WTC11 (cell line): ENCODE data around the gene IGSF9. TPM values are rescaled to one million over a fixed set of nuclear protein-coding genes. Genes with fewer than 3 reads are reported as not detected.

ENCODE experiments used
- ATAC-seq: fragments of 200-7000 bp; cut with Tn5 transposase; 2 replicates; pipeline ENCODE4 v1.10.0; 2021; ENCODE audit warnings: mild to moderate bottlenecking, moderate library complexity
- CTCF ChIA-PET: fragments of 300-600 bp; sonication (Branson Sonifier 250); formaldehyde crosslinking; loops from one replicate; lab custom pipeline; 2021; ENCODE audit warnings: antibody characterized with exemption; lab: Charles Lee
- POLR2A ChIA-PET: fragments of 350-600 bp; sonication (Branson Sonifier 250); formaldehyde crosslinking; loops from one replicate; lab custom pipeline; 2021; ENCODE audit warnings: antibody characterized with exemption; lab: Charles Lee
- DNase-seq: peaks from one replicate; pipeline ENCODE4 v3.0.0; 2021; ENCODE audit warnings: low spot score
- H3K27ac Mint-ChIP-seq: 2 replicates; pipeline ENCODE4 v1.8.0; 2021; ENCODE audit warnings: mixed read lengths
- H3K27me3 Mint-ChIP-seq: 2 replicates; pipeline ENCODE4 v1.8.0; 2021; ENCODE audit warnings: low read depth, mild to moderate bottlenecking, moderate library complexity, mixed read lengths
- H3K36me3 Mint-ChIP-seq: 2 replicates; pipeline ENCODE4 v1.8.0; 2021; ENCODE audit warnings: mixed read lengths
- H3K4me1 Mint-ChIP-seq: 2 replicates; pipeline ENCODE4 v1.8.0; 2022; ENCODE audit warnings: mixed read lengths
- H3K4me3 Mint-ChIP-seq: 2 replicates; pipeline ENCODE4 v1.8.0; 2021; ENCODE audit warnings: mild to moderate bottlenecking, moderate library complexity, mixed read lengths
- H3K9me3 Mint-ChIP-seq: 2 replicates; pipeline ENCODE4 v1.8.0; 2021; ENCODE audit warnings: mixed read lengths
- CBFB ChIP-seq: sonication (generic); formaldehyde crosslinking; IDR thresholded peaks from 2 replicates; pipeline ENCODE4 v1.8.1; 2022; ENCODE audit warnings: mild to moderate bottlenecking, low read depth, missing genetic modification reagents
- CREB1 ChIP-seq: sonication (generic); formaldehyde crosslinking; IDR thresholded peaks from 2 replicates; pipeline ENCODE4 v1.8.0; 2023; ENCODE audit warnings: mild to moderate bottlenecking, missing genetic modification reagents
- CREM ChIP-seq: sonication (generic); formaldehyde crosslinking; IDR thresholded peaks from 2 replicates; pipeline ENCODE4 v1.8.1; 2022; ENCODE audit warnings: mild to moderate bottlenecking, missing genetic modification reagents, moderate library complexity
- GTF2I ChIP-seq: fragments of 250-450 bp; sonication (Bioruptor Pico); conservative IDR thresholded peaks from 2 replicates; pipeline ENCODE4 v1.4.0; 2021; ENCODE audit warnings: mild to moderate bottlenecking
- HMGA2 ChIP-seq: fragments of 250-450 bp; sonication (Bioruptor Pico); IDR thresholded peaks from 2 replicates; pipeline ENCODE4 v1.4.0; 2021; ENCODE audit warnings: mild to moderate bottlenecking, moderate library complexity
- JUN ChIP-seq: sonication (generic); formaldehyde crosslinking; IDR thresholded peaks from 2 replicates; pipeline ENCODE4 v1.8.0; 2023; ENCODE audit warnings: mild to moderate bottlenecking, missing genetic modification reagents
- MXD4 ChIP-seq: fragments of 250-450 bp; sonication (Bioruptor Pico); IDR thresholded peaks from 2 replicates; pipeline ENCODE4 v1.8.0; 2021; ENCODE audit warnings: mild to moderate bottlenecking, moderate library complexity, borderline replicate concordance
- SMAD4 ChIP-seq: sonication (generic); formaldehyde crosslinking; IDR thresholded peaks from 2 replicates; pipeline ENCODE4 v1.8.0; 2022; ENCODE audit warnings: mild to moderate bottlenecking, missing genetic modification reagents
- SOX15 ChIP-seq: fragments of 250-450 bp; sonication (Bioruptor Pico); IDR thresholded peaks from 2 replicates; pipeline ENCODE4 v1.9.0; 2021; ENCODE audit warnings: mild to moderate bottlenecking
- SP1 ChIP-seq: sonication (generic); formaldehyde crosslinking; conservative IDR thresholded peaks from 2 replicates; pipeline ENCODE4 v1.8.1; 2022; ENCODE audit warnings: missing genetic modification reagents
- TCF7 ChIP-seq: sonication (generic); formaldehyde crosslinking; IDR thresholded peaks from 2 replicates; pipeline ENCODE4 v1.8.0; 2022; ENCODE audit warnings: mild to moderate bottlenecking, low read depth, missing genetic modification reagents, moderate library complexity
- ZNF219 ChIP-seq: sonication (generic); formaldehyde crosslinking; IDR thresholded peaks from 2 replicates; pipeline ENCODE4 v1.8.0; 2023; ENCODE audit warnings: missing genetic modification reagents, mild to moderate bottlenecking, borderline replicate concordance
- ZNF317 ChIP-seq: sonication (generic); formaldehyde crosslinking; IDR thresholded peaks from 2 replicates; pipeline ENCODE4 v1.8.1; 2023; ENCODE audit warnings: low read depth, mild to moderate bottlenecking, moderate library complexity, missing genetic modification reagents, borderline replicate concordance
- ZNF423 ChIP-seq: fragments of 250-450 bp; sonication (Bioruptor Pico); IDR thresholded peaks from 2 replicates; pipeline ENCODE4 v2.1.2; 2022; ENCODE audit warnings: mild to moderate bottlenecking, moderate library complexity
- total RNA-seq: library from RNA; stranded (reverse); gene quantifications from 3 replicates; pipeline ENCODE4 v1.2.3, GENCODE V29; 2021
- TF ChIP-seq, protein P1 (sequence below): fragments of 250-450 bp; sonication (Bioruptor Pico); IDR thresholded peaks from 2 replicates; pipeline ENCODE4 v1.9.0; 2021; ENCODE audit warnings: mild to moderate bottlenecking
- TF ChIP-seq, protein P2 (sequence below): sonication (generic); formaldehyde crosslinking; IDR thresholded peaks from 2 replicates; pipeline ENCODE4 v1.8.1; 2023; ENCODE audit warnings: mild to moderate bottlenecking, moderate library complexity, missing genetic modification reagents
- TF ChIP-seq, protein P3 (sequence below): sonication (generic); formaldehyde crosslinking; IDR thresholded peaks from 2 replicates; pipeline ENCODE4 v1.8.0; 2022; ENCODE audit warnings: mild to moderate bottlenecking, missing genetic modification reagents
- TF ChIP-seq, protein P4 (sequence below): sonication (generic); formaldehyde crosslinking; IDR thresholded peaks from 2 replicates; pipeline ENCODE4 v1.8.0; 2023; ENCODE audit warnings: missing genetic modification reagents, mild to moderate bottlenecking, borderline replicate concordance
- TF ChIP-seq, protein P5 (sequence below): sonication (generic); formaldehyde crosslinking; IDR thresholded peaks from 2 replicates; pipeline ENCODE4 v1.8.1; 2023; ENCODE audit warnings: mild to moderate bottlenecking, missing genetic modification reagents
- TF ChIP-seq, protein P6 (sequence below): sonication (generic); formaldehyde crosslinking; IDR thresholded peaks from 2 replicates; pipeline ENCODE4 v1.8.0; 2023; ENCODE audit warnings: missing genetic modification reagents
- TF ChIP-seq, protein P7 (sequence below): sonication (generic); formaldehyde crosslinking; IDR thresholded peaks from 2 replicates; pipeline ENCODE4 v1.8.1; 2023; ENCODE audit warnings: mild to moderate bottlenecking, missing genetic modification reagents, moderate library complexity
- TF ChIP-seq, protein P8 (sequence below): sonication (generic); formaldehyde crosslinking; IDR thresholded peaks from 2 replicates; pipeline ENCODE4 v1.8.1; 2023; ENCODE audit warnings: mild to moderate bottlenecking, missing genetic modification reagents, moderate library complexity

Gene IGSF9
- total RNA-seq, 1 experiment from 2014 or later, result 16.4 TPM

DNA sequence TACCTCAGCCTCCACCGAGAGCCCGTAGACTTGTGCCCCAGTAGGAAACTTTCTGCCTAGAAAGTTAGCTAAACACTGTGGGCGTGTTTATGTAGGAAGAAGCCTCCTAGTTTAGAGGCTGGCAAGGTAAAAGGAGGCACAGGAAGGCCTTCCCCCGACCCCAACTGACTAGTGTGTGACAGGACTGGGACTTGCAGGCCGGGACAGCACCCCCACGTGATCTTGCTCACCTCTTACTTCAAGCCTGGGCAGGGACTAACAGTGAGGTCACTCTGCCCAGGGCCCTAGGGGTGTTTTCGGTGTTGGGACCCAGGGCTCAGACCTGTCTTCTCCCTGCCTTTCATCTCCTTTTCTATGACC lies 19.7 kb downstream of the IGSF9 start (continued):
- TF ChIP-seq SOX15, result no peak
- no peak for TF ChIP-seq JUN (CRISPR knock-in tag)
- TF ChIP-seq, protein P1, sequence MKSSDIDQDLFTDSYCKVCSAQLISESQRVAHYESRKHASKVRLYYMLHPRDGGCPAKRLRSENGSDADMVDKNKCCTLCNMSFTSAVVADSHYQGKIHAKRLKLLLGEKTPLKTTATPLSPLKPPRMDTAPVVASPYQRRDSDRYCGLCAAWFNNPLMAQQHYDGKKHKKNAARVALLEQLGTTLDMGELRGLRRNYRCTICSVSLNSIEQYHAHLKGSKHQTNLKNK, result no peak

DNA sequence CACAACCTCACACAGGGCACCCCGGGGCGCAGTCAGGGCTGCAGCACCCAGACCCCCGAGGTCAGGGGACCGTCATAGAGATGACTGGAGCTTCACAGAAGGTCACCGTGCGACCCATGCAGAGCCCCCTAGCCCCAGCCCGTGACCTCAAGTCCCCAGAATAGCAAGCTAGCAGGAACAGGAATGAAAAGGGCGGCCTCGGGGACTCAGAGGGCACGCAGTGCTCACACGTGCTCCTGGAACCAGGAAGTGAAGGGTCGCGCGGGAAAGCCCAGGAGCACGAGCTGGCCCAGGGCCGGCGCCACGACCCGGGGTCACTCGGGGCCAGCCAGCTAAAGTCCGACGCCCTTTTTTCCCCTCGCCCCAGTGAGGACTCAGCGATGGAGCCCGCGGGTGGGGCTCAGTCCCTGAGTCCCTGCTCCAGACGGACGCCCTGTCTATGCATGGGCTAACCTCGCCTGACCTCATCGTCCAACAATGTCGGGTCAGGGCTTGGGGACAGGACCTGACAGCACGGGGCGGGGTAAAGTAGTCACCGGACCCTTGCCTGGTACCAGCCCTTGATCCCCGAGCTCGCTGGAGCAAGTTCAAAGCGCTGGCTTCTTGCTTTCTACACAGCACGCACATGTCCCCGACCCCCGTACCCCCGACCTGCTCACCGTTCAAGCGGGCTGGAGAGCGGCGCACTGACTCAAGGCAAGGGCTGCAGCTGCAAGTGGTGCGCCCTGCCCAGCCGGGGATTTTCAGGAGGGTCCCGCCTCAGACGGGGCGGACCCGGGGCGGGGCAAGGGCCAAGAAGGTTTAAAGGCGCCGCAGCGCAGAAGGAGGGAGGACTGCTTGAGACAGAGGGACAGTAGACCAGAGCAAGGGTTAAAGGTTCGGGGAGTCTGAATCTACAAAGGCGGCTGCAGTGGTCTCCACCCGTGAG lies 20.4 kb downstream of the IGSF9 start, which contains the start of gene TAGLN2:
TSS of gene TAGLN2 (minus strand) at position 717 of the 928 bp plus-strand sequence. CDS start 4,998 bp downstream, outside the sequence.
- H3K27ac Mint-ChIP-seq, result no peak within 1 kb of the TSS
- TF ChIP-seq, protein P2, sequence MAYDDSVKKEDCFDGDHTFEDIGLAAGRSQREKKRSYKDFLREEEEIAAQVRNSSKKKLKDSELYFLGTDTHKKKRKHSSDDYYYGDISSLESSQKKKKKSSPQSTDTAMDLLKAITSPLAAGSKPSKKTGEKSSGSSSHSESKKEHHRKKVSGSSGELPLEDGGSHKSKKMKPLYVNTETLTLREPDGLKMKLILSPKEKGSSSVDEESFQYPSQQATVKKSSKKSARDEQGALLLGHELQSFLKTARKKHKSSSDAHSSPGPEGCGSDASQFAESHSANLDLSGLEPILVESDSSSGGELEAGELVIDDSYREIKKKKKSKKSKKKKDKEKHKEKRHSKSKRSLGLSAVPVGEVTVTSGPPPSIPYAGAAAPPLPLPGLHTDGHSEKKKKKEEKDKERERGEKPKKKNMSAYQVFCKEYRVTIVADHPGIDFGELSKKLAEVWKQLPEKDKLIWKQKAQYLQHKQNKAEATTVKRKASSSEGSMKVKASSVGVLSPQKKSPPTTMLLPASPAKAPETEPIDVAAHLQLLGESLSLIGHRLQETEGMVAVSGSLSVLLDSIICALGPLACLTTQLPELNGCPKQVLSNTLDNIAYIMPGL (CRISPR knock-in tag), result 0 out of 2 replicates have a peak, but pooled peaks have one; percentile 41
- no peak for TF ChIP-seq MXD4 (CRISPR knock-in tag)
- peak; percentile 85; the same call in 1 of the 2 replicates for TF ChIP-seq SMAD4
- no peak for TF ChIP-seq GTF2I (CRISPR knock-in tag)
- TF ChIP-seq, protein P3, sequence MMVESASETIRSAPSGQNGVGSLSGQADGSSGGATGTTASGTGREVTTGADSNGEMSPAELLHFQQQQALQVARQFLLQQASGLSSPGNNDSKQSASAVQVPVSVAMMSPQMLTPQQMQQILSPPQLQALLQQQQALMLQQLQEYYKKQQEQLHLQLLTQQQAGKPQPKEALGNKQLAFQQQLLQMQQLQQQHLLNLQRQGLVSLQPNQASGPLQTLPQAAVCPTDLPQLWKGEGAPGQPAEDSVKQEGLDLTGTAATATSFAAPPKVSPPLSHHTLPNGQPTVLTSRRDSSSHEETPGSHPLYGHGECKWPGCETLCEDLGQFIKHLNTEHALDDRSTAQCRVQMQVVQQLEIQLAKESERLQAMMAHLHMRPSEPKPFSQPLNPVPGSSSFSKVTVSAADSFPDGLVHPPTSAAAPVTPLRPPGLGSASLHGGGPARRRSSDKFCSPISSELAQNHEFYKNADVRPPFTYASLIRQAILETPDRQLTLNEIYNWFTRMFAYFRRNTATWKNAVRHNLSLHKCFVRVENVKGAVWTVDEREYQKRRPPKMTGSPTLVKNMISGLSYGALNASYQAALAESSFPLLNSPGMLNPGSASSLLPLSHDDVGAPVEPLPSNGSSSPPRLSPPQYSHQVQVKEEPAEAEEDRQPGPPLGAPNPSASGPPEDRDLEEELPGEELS (CRISPR knock-in tag), result peak; percentile 53; the same call in 1 of the 2 replicates
- TF ChIP-seq JUN (CRISPR knock-in tag), result peak; percentile 84
- TF ChIP-seq, protein P4, sequence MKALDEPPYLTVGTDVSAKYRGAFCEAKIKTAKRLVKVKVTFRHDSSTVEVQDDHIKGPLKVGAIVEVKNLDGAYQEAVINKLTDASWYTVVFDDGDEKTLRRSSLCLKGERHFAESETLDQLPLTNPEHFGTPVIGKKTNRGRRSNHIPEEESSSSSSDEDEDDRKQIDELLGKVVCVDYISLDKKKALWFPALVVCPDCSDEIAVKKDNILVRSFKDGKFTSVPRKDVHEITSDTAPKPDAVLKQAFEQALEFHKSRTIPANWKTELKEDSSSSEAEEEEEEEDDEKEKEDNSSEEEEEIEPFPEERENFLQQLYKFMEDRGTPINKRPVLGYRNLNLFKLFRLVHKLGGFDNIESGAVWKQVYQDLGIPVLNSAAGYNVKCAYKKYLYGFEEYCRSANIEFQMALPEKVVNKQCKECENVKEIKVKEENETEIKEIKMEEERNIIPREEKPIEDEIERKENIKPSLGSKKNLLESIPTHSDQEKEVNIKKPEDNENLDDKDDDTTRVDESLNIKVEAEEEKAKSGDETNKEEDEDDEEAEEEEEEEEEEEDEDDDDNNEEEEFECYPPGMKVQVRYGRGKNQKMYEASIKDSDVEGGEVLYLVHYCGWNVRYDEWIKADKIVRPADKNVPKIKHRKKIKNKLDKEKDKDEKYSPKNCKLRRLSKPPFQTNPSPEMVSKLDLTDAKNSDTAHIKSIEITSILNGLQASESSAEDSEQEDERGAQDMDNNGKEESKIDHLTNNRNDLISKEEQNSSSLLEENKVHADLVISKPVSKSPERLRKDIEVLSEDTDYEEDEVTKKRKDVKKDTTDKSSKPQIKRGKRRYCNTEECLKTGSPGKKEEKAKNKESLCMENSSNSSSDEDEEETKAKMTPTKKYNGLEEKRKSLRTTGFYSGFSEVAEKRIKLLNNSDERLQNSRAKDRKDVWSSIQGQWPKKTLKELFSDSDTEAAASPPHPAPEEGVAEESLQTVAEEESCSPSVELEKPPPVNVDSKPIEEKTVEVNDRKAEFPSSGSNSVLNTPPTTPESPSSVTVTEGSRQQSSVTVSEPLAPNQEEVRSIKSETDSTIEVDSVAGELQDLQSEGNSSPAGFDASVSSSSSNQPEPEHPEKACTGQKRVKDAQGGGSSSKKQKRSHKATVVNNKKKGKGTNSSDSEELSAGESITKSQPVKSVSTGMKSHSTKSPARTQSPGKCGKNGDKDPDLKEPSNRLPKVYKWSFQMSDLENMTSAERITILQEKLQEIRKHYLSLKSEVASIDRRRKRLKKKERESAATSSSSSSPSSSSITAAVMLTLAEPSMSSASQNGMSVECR (CRISPR knock-in tag), result peak; percentile 84
- TF ChIP-seq, protein P5, sequence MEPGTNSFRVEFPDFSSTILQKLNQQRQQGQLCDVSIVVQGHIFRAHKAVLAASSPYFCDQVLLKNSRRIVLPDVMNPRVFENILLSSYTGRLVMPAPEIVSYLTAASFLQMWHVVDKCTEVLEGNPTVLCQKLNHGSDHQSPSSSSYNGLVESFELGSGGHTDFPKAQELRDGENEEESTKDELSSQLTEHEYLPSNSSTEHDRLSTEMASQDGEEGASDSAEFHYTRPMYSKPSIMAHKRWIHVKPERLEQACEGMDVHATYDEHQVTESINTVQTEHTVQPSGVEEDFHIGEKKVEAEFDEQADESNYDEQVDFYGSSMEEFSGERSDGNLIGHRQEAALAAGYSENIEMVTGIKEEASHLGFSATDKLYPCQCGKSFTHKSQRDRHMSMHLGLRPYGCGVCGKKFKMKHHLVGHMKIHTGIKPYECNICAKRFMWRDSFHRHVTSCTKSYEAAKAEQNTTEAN (CRISPR knock-in tag), result peak; percentile 29; the same call in 1 of the 2 replicates
- TF ChIP-seq SOX15, result no peak
- no peak for TF ChIP-seq HMGA2 (CRISPR knock-in tag)
- TF ChIP-seq SP1 (CRISPR knock-in tag), result peak; percentile 91
- no peak for TF ChIP-seq ZNF423 (CRISPR knock-in tag)
- peak; percentile 73; the same call in 1 of the 2 replicates for TF ChIP-seq ZNF219 (CRISPR knock-in tag)
- TF ChIP-seq, protein P6, sequence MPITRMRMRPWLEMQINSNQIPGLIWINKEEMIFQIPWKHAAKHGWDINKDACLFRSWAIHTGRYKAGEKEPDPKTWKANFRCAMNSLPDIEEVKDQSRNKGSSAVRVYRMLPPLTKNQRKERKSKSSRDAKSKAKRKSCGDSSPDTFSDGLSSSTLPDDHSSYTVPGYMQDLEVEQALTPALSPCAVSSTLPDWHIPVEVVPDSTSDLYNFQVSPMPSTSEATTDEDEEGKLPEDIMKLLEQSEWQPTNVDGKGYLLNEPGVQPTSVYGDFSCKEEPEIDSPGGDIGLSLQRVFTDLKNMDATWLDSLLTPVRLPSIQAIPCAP (CRISPR knock-in tag), result peak; percentile 12; the same call in 1 of the 2 replicates
- TF ChIP-seq, protein P7, sequence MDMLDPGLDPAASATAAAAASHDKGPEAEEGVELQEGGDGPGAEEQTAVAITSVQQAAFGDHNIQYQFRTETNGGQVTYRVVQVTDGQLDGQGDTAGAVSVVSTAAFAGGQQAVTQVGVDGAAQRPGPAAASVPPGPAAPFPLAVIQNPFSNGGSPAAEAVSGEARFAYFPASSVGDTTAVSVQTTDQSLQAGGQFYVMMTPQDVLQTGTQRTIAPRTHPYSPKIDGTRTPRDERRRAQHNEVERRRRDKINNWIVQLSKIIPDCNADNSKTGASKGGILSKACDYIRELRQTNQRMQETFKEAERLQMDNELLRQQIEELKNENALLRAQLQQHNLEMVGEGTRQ (CRISPR knock-in tag), result peak; percentile 41; the same call in 1 of the 2 replicates
- TF ChIP-seq CREB1 (CRISPR knock-in tag), result peak; percentile 77
- TF ChIP-seq, protein P8, sequence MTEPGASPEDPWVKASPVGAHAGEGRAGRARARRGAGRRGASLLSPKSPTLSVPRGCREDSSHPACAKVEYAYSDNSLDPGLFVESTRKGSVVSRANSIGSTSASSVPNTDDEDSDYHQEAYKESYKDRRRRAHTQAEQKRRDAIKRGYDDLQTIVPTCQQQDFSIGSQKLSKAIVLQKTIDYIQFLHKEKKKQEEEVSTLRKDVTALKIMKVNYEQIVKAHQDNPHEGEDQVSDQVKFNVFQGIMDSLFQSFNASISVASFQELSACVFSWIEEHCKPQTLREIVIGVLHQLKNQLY (CRISPR knock-in tag), result 0 out of 2 replicates have a peak, but pooled peaks have one; percentile 35
- TF ChIP-seq ZNF317, result no peak
- TF ChIP-seq CBFB (CRISPR knock-in tag), result no peak
- 0 out of 2 replicates have a peak, but pooled peaks have one; percentile 33 for TF ChIP-seq CREM (CRISPR knock-in tag)
- TF ChIP-seq TCF7, result no peak

More for the DNA sequence above, 20.4 kb downstream of the IGSF9 start, which contains the start of gene TAGLN2:
- Mint-ChIP-seq H3K27me3 (peaks cover 18% of the 10 kb centered on the region), H3K4me3 (peak within 1 kb of the TSS; percentile 85), H3K36me3 (peaks cover 15% of the 10 kb centered on the region), H3K9me3 (no peaks in the 10 kb centered on the region), H3K4me1 (peaks cover 37% of the 10 kb centered on the region)
- ChIA-PET POLR2A (interaction anchor here (0.7 to 1.6 kb wide), 5 partner anchors 11 to 36 kb away, joined by 3 to 9 read pairs (median 3); partner anchors contain the start of gene CFAP45), CTCF (interaction anchor here (0.6 to 5.9 kb wide), 8 partner anchors 9 to 126 kb away, joined by 3 to 64 read pairs (median 4); partner anchors contain the start of gene IGSF9)
- DNase-seq, result peak; percentile 88
- peak; percentile 80 for ATAC-seq
